Esophagus muscularis mucosa (tissue), 4 donors: Measurements from ENCODE around the gene COX11. TPM values are rescaled to one million over a fixed set of nuclear protein-coding genes. Genes with fewer than 3 reads are reported as not detected.

Source experiments
- DNase-seq: peaks from one replicate; pipeline ENCODE4 v3.0.0-alpha.2; 2017; ENCODE audit errors: extremely low spot score
- H3K27ac ChIP-seq, 4 donors: fragments of 200-600 bp; sonication (generic); replicated peaks in 1 of 4; 1 replicate in 3 of 4; 2 replicates in 1 of 4; pipeline ENCODE4 v1.5.1; 2016 to 2019; ENCODE audit warnings: mild to moderate bottlenecking in 1 of 4
- H3K27me3 ChIP-seq, 4 donors: fragments of 200-600 bp; sonication (generic); one replicate each; pipeline versions ENCODE4 v1.5.1 to v1.6.0; 2016 to 2019
- H3K36me3 ChIP-seq, 4 donors: fragments of 200-600 bp; sonication (generic); one replicate each; pipeline ENCODE4 v1.5.1; 2016 to 2019
- H3K4me1 ChIP-seq, 4 donors: fragments of 200-600 bp; sonication (generic); one replicate each; pipeline ENCODE4 v1.5.1; 2016 to 2019
- H3K4me3 ChIP-seq, 4 donors: fragments of 200-600 bp; sonication (generic); 1 replicate in 2 of 4; 2 replicates in 2 of 4; pipeline ENCODE4 v1.5.1; 2016 to 2019; ENCODE audit warnings: mild to moderate bottlenecking in 4 of 4, moderate library complexity in 1 of 4
- H3K9me3 ChIP-seq, 4 donors: fragments of 200-600 bp; sonication (generic); 1 replicate in 3 of 4; 2 replicates in 1 of 4; pipeline ENCODE4 v1.5.1; 2016 to 2019
- EP300 ChIP-seq: sonication (generic); formaldehyde crosslinking; IDR thresholded peaks from one replicate; pipeline ENCODE4 v1.6.1; 2017; ENCODE audit warnings: antibody characterized with exemption
- POLR2A ChIP-seq: fragments of 450-650 bp; IDR thresholded peaks from one replicate; pipeline ENCODE4 v1.6.1; 2017; ENCODE audit warnings: antibody characterized with exemption, moderate library complexity, mild to moderate bottlenecking, low read depth
- POLR2AphosphoS5 ChIP-seq, 2 donors: sonication (generic); formaldehyde crosslinking; IDR thresholded peaks; one replicate each; pipeline ENCODE4 v1.6.1; 2017; ENCODE audit warnings: antibody characterized with exemption in 2 of 2
- WGBS: methylation state at CpG from one replicate; pipeline ENCODE4 v1.1.5; 2018; 5-methylcytosine and 5-hydroxymethylcytosine counted together
- intact Hi-C: fragments of 100-400 bp; cut with DNase I; formaldehyde crosslinking; loops from one replicate; pipeline ENCODE4 v1.15.1; 2023
- total RNA-seq, 4 donors: library from RNA; depleted of rRNA; stranded (reverse); fragments of >200 nt; gene quantifications; one replicate each; pipeline versions ENCODE4 v1.1.0 to v1.2.1, GENCODE V29; 2016
- TF ChIP-seq, protein P1 (sequence below), 3 experiments: fragments of 200-600 bp in 2 of 3; fragments of 450-650 bp in 1 of 3; sonication (generic) in 2 of 3; IDR thresholded peaks; one replicate each; pipeline ENCODE4 v1.5.1; 2017 to 2019; ENCODE audit warnings: antibody characterized with exemption in 3 of 3, mild to moderate bottlenecking in 2 of 3, moderate library complexity in 1 of 3

Gene COX11
- total RNA-seq, 4 donors from 2014 or later, result 63.0 to 96.4 (median 79.8) TPM

DNA sequence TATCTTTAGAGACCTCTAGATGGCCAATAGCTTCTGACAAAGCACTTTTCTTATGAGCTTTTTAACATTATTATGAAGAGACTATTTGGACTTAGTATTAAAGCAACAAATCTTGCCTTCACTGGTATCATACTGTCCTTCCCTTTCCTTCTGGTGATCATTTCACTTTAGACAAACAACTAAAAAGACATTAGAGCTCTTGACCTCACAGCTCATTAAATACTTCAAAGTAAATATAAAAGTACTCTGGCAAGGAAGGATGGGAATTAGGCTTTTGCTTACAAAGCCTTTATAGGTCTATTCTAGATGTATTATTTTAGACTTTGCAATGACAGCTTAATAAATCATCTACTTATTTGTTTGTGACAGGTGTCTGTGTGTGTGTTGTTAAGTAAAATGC, 11.2 kb upstream of the COX11 start:
- intact Hi-C loops, result loop anchor here (5.0 kb wide), 1 partner anchor 373 kb away; no protein-coding TSS in a partner anchor
- H3K4me3 ChIP-seq, result no peak overlapping the region
- H3K27me3 ChIP-seq, result no peaks in the 10 kb centered on the region
- H3K9me3 ChIP-seq, result peaks cover 0 to 9% (median 7%) of the 10 kb centered on the region in 4 donors
- TF ChIP-seq POLR2AphosphoS5 (IDR thresholded peaks at IDR 0.05) (no peak), POLR2A (no peak), EP300 (no peak)
- TF ChIP-seq, protein P1, sequence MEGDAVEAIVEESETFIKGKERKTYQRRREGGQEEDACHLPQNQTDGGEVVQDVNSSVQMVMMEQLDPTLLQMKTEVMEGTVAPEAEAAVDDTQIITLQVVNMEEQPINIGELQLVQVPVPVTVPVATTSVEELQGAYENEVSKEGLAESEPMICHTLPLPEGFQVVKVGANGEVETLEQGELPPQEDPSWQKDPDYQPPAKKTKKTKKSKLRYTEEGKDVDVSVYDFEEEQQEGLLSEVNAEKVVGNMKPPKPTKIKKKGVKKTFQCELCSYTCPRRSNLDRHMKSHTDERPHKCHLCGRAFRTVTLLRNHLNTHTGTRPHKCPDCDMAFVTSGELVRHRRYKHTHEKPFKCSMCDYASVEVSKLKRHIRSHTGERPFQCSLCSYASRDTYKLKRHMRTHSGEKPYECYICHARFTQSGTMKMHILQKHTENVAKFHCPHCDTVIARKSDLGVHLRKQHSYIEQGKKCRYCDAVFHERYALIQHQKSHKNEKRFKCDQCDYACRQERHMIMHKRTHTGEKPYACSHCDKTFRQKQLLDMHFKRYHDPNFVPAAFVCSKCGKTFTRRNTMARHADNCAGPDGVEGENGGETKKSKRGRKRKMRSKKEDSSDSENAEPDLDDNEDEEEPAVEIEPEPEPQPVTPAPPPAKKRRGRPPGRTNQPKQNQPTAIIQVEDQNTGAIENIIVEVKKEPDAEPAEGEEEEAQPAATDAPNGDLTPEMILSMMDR (IDR thresholded peaks at IDR 0.05), result no peak
- DNase-seq, result no peak
- H3K27ac ChIP-seq, result peak overlapping the region in 3 of 4 donors; percentile 7 to 60 (median 28)
- H3K4me1 ChIP-seq, result peaks cover 0 to 29% (median 21%) of the 10 kb centered on the region in 4 donors
- H3K36me3 ChIP-seq, result no peaks in the 10 kb centered on the region

GRCh38 chr17:54977744-54978143, 9.3 kb upstream of the COX11 start:
- no peaks in the 10 kb centered on the region for H3K36me3 ChIP-seq
- H3K9me3 ChIP-seq, result peaks cover 0 to 9% (median 7%) of the 10 kb centered on the region in 4 donors
- intact Hi-C loops, result no loop called here
- no peak for DNase-seq
- TF ChIP-seq POLR2AphosphoS5 (IDR thresholded peaks at IDR 0.05), result no peak
- TF ChIP-seq, protein P1 (IDR thresholded peaks at IDR 0.05), result no peak
- TF ChIP-seq POLR2A, result no peak
- TF ChIP-seq EP300, result no peak
- H3K4me3 ChIP-seq, result no peak overlapping the region
- WGBS, result 94% methylated on average over 2 of the region's 2 CpGs
- H3K27ac ChIP-seq, result no peak overlapping the region
- no peaks in the 10 kb centered on the region for H3K27me3 ChIP-seq
- peaks cover 0 to 20% (median 12%) of the 10 kb centered on the region in 4 donors for H3K4me1 ChIP-seq

DNA sequence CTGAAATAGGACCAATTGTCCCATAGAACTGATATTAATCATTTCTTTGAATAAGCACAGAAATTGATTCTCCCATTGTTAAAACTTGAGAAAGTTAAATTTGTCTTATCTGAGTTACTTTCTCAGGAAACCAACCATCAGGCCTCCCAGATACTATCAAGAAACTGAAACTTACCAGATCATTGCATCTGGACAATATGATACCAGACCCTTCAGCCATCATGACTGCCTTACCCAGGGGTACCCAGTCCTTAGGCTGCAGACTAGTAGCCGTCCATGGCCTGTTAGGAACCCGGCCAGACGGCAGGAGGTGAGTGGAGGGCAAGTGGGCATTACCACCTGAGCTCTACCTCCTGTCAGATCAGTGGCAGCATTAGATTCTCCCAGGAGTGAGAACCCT, 7.9 kb upstream of the COX11 start:
- H3K4me3 ChIP-seq, result no peak overlapping the region
- intact Hi-C loops, result no loop called here
- peaks cover 0 to 9% (median 7%) of the 10 kb centered on the region in 4 donors for H3K9me3 ChIP-seq
- H3K27me3 ChIP-seq, result no peaks in the 10 kb centered on the region
- H3K27ac ChIP-seq, result no peak overlapping the region
- peaks cover 0 to 18% (median 14%) of the 10 kb centered on the region in 4 donors for H3K4me1 ChIP-seq
- H3K36me3 ChIP-seq, result no peaks in the 10 kb centered on the region
- TF ChIP-seq, protein P1 (IDR thresholded peaks at IDR 0.05), result no peak
- TF ChIP-seq EP300 (no peak), POLR2AphosphoS5 (IDR thresholded peaks at IDR 0.05) (no peak), POLR2A (no peak)
- no peak for DNase-seq
- WGBS, result 91% methylated on average over 3 of the region's 3 CpGs

DNA sequence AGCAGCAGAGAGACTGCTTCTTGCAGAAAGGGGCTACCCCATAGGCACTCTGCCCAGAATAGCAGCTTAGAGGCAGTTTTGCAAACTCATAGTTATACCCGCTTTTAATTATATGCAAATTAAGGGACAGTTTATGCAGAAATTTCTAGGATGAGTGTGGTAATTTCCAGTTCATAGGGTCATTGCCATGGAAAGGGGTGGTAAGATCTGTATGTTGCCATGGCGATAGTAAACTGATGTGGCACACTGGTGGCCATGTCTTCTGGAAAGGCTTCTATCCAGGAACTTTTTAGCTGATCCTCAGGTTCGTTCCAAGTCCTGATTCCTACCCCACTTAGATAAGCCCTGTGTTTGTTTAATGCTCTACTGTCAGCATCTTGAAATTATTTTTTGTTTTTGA, 6.3 kb upstream of the COX11 start:
- H3K27ac ChIP-seq, result no peak overlapping the region
- no peaks in the 10 kb centered on the region for H3K9me3 ChIP-seq
- no peak for TF ChIP-seq POLR2AphosphoS5 (IDR thresholded peaks at IDR 0.05)
- no peak for TF ChIP-seq EP300
- TF ChIP-seq, protein P1 (IDR thresholded peaks at IDR 0.05), result no peak
- TF ChIP-seq POLR2A, result no peak
- intact Hi-C loops, result no loop called here
- H3K4me1 ChIP-seq, result peaks cover 7 to 26% (median 22%) of the 10 kb centered on the region in 4 donors
- 96% methylated on average over 3 of the region's 3 CpGs for WGBS
- no peak for DNase-seq
- no peaks in the 10 kb centered on the region for H3K36me3 ChIP-seq
- H3K4me3 ChIP-seq, result no peak overlapping the region
- H3K27me3 ChIP-seq, result no peaks in the 10 kb centered on the region
